BJ (cell line): ENCODE measurements around the gene VRK2. TPM values are rescaled to one million over a fixed set of nuclear protein-coding genes. Genes with fewer than 3 reads are reported as not detected.

Experiments used
- CTCF ChIA-PET: fragments of 350-600 bp; formaldehyde crosslinking; extraction: SDS; loops from one replicate; lab custom pipeline; 2021; ENCODE audit warnings: antibody characterized with exemption, inconsistent platforms; lab: Yijun Ruan, JAX
- POLR2A ChIA-PET: fragments of 300-600 bp; sonication (Branson Sonifier 250); formaldehyde crosslinking; extraction: SDS; loops from one replicate; lab custom pipeline; 2021; ENCODE audit warnings: antibody characterized with exemption; lab: Charles Lee
- DNase-seq: peaks from one replicate; pipeline ENCODE4 v3.0.0-alpha.2; 2011; ENCODE audit warnings: low read depth
- H3K27me3 ChIP-seq: 2 replicates; pipeline ENCODE4 v1.6.0; 2011; ENCODE audit warnings: low read length; ENCODE audit not compliant: control insufficient read depth, insufficient read depth
- H3K36me3 ChIP-seq: 2 replicates; pipeline ENCODE4 v1.5.1; 2011; ENCODE audit warnings: low read length; ENCODE audit not compliant: control insufficient read depth, insufficient read depth
- H3K4me3 ChIP-seq: 2 replicates; pipeline ENCODE4 v1.5.1; 2011; ENCODE audit warnings: low read depth, mild to moderate bottlenecking, control low read depth, low read length
- CTCF ChIP-seq: IDR thresholded peaks from 2 replicates; pipeline ENCODE4 v1.5.1; 2011; ENCODE audit warnings: low read depth, mild to moderate bottlenecking, control low read depth, inconsistent platforms, low read length, moderate library complexity; ENCODE audit not compliant: insufficient read depth
- polyA plus RNA-seq: library from polyadenylated mRNA; depleted of rRNA; stranded (reverse); fragments of >200 nt; gene quantifications from 2 replicates; pipeline ENCODE4 v1.2.3, GENCODE V29; 2011

The VRK2 gene
- polyA plus RNA-seq, 1 experiment = 11.9 TPM

- no peak overlapping the region for H3K4me3 ChIP-seq
- ChIA-PET POLR2A (no interaction called here), CTCF (no interaction called here)
- H3K27me3 ChIP-seq = no peaks in the 10 kb centered on the region
- TF ChIP-seq CTCF = no peak
- no peaks in the 10 kb centered on the region for H3K36me3 ChIP-seq
- no peak for DNase-seq
These were observed 149.1 kb downstream of the VRK2 start for GRCh38 chr2:58195662-58196061.

DNA sequence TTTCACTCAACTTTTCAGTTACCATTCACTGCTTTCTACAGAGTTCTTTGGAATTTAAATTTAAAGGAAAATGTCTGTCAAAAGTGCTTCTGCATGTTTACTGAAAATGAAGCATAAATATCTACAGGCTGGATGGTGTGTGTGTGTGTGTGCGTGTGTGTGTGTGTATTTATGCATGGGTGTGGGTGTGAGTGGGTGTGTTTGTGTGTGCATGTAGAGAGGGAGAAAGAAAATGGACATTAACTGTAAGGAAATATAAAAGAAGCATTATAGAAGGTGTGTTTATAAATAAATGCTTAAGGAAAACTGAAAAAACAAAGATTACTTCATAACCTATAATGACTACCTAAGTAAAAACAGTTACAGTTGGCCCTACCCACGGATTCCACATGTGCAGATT, 151.3 kb downstream of the VRK2 start:
- ChIA-PET POLR2A (no interaction called here), CTCF (no interaction called here)
- no peaks in the 10 kb centered on the region for H3K36me3 ChIP-seq
- no peak for DNase-seq
- H3K4me3 ChIP-seq = no peak overlapping the region
- no peaks in the 10 kb centered on the region for H3K27me3 ChIP-seq
- TF ChIP-seq CTCF = no peak

DNA sequence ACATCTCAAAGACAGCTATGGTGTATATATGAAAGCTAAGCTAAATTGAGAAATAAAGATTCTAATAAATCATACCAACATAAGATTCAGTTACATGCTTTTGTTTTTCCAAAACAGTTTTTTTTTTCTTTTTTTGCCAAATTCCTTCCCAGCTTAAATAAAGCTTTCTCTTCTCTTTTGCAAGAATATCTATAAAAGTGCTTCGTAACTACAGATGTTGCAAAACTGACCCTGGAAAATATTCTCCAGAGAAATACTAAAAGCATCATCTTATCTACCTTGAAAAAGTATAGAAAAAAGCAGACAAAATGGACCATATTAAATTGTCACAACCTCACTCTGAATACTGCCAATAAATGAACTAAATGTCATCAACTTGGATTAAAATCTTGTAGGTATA, 155.8 kb downstream of the VRK2 start:
- no peak for TF ChIP-seq CTCF
- H3K36me3 ChIP-seq = no peaks in the 10 kb centered on the region
- no peaks in the 10 kb centered on the region for H3K27me3 ChIP-seq
- ChIA-PET CTCF (interaction anchor here (0.7 kb wide), 1 partner anchor 107 kb away, joined by 4 read pairs; no protein-coding TSS in a partner anchor), POLR2A (no interaction called here)
- no peak overlapping the region for H3K4me3 ChIP-seq
- no peak for DNase-seq

DNA sequence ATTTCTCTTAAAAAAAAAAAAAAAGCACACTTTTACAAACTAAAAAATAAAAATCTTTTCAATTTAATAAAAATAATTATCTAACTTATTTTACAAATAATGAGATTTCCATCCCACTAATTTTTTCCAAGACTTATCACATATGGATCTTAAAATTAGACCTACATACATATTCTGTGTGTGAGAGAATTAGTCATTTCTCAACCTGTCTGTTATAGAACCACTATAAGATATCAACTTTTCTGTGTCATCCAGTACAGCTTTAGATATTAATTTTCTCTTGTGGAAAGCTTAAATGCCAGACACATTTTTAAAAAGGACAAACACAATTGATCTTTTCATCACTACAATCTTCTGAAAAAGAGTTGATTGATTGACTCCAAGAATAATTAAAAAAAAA, 156.4 kb downstream of the VRK2 start:
- no peaks in the 10 kb centered on the region for H3K27me3 ChIP-seq
- CTCF ChIA-PET = interaction anchor here (0.7 to 1.0 kb wide), 2 partner anchors 152 to 322 kb away, joined by 3 to 6 read pairs; no protein-coding TSS in a partner anchor
- POLR2A ChIA-PET = no interaction called here

More for the DNA sequence above, 156.4 kb downstream of the VRK2 start:
- TF ChIP-seq CTCF = no peak
- H3K36me3 ChIP-seq = no peaks in the 10 kb centered on the region
- no peak for DNase-seq
- H3K4me3 ChIP-seq = no peak overlapping the region
